G401 (cell line): Measurements from ENCODE around the gene FAM186B. TPM values are rescaled to one million over a fixed set of nuclear protein-coding genes. Genes with fewer than 3 reads are reported as not detected.

ENCODE experiments used
- DNase-seq: peaks from one replicate; pipeline ENCODE4 v3.0.0-alpha.2; 2015; ENCODE audit warnings: low spot score
- in situ Hi-C: cut with HindIII; loops from 2 replicates; pipeline ENCODE4 v1.10.0; 2016; ENCODE audit warnings: low sequenced_read_pairs, mixed read lengths
- total RNA-seq: library from RNA; depleted of rRNA; stranded (reverse); fragments of >200 nt; shearing (Covaris generic); gene quantifications from 2 replicates; pipeline ENCODE4 v1.2.3, GENCODE V29; 2014

FAM186B gene
- total RNA-seq, 1 experiment from 2014 or later, result not detected

DNA sequence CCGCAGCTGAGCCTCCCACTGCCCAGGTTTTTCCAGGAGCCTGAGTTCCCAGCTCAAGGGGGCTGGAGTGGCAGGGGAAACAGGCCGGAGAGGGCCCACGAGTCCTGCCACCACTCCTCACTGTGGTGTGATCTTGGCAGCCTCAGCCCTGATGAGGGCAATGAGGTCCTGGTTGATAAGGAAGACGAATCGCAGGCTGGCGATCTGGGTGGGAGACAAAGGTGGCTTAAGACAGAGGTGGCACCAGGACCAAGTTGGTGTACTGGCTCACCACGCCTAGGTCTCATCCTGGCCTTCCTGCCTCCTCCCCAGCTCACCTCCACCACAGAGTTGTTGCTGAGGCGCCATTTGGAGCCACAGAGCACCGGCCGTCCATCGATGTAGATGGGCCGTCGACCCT lies 46.9 kb downstream of the FAM186B start:
- no peak for DNase-seq
- in situ Hi-C loops, result no loop called here

DNA sequence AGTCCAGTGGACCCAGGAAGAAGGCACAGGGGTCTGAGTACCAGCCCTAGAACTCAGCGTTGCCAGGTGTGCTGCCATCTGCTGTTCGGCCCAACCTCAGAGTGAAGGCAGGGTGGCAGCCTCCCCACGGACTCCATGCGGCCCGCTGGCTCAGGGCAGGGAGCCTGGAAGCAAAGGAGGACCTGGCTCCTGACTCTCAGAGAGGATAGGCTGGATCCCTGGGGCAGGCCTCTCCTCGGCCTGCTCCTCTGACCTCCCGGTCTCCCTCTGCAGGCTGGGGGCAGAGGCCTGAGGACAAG lies 47.6 kb downstream of the FAM186B start:
- in situ Hi-C loops, result no loop called here
- DNase-seq, result no peak

DNA sequence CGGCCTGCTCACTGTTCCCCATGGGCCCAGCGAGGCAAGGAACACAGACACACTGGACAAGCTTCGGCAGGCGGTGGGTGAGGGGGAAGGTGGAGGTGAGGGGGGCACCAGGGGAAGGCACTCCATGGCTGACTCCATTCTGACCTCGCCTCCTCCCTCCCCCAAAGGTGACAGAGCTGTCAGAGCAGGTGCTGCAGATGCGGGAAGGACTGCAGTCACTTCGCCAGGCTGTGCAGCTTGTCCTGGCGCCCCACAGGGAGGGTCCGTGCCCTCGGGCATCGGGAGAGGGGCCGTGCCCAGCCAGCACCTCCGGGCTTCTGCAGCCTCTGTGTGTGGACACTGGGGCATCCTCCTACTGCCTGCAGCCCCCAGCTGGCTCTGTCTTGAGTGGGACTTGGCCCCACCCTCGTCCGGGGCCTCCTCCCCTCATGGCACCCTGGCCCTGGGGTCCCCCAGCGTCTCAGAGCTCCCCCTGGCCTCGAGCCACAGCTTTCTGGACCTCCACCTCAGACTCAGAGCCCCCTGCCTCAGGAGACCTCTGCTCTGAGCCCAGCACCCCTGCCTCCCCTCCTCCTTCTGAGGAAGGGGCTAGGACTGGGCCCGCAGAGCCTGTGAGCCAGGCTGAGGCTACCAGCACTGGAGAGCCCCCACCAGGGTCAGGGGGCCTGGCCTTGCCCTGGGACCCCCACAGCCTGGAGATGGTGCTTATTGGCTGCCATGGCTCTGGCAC lies 48.1 kb downstream of the FAM186B start:
- in situ Hi-C loops, result no loop called here
- no peak for DNase-seq

DNA sequence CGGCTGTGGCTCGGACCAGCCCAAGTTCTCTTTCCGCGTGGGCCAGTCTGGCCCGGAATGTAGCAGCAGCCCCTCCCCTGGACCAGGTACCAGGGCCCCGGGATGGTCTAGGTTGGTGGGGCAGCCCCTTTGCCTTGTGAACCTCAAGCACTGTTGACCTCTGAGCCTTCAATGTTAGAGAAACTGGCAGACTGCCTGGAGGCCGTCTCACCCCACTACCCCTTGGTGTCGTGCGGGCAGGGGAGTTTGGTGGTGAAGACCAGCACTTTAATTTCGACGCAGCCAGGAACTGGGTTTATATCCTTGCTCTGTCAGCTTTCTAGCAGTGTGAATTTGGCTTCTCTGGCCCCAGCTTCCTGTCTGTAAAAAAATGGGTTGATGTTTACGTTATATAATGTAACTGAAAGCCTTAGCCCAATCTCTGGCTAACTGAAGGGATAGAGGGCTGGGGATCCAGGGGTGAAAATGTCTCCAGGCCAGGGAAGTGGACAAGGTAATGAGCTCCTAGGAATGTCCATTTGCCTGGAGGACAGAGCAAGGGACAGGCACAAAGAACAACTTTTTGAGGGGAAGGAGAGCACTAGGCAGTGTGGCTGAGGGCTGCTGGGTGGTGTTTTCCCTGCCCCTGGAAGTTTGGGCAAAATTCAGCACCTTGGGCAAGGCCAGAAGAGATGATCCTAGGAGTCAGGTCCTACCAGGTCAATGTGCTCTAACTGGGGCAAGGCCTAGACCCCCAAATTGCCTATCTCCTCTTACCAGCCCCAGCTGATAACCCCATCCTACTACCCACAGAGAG lies 48.9 kb downstream of the FAM186B start:
- no peak for DNase-seq

DNA sequence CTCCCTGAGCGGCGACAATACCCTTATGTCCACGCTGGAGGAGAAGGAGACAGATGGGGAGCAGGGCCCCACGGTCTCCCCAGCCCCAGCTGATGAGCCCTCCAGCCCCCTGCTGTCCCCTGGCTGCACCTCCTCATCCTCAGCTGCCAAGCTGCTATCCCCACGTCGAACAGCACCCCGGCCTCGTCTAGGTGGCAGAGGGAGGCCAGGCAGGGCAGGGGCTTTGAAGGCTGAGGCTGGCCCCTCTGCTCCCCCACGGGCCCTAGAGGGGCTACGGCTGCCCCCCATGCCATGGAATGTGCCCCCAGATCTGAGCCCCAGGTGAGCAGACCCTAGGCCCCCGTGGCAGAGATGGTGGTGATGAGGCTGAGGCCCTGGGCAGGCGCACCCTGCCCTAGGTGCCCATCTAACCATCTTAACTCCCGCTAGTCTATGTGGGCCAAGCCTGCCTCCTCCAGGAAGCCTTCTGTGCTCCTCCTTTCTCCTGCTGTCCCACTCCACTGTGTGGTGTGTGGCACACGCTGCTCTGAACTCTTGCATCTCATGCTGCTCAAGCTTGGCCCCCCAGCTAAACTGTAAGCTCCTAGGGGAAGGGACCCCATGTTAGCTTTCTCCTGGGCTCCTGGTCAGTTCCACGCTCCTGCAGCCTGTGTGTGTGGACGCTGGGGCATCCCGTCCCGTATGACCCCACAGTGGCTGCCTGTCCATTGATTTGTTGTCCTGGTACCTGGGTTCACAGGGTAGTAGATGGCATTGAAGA lies 49.6 kb downstream of the FAM186B start:
- in situ Hi-C loops, result no loop called here
- DNase-seq, result no peak

More for the DNA sequence above, 48.9 kb downstream of the FAM186B start:
- in situ Hi-C loops, result no loop called here

DNA sequence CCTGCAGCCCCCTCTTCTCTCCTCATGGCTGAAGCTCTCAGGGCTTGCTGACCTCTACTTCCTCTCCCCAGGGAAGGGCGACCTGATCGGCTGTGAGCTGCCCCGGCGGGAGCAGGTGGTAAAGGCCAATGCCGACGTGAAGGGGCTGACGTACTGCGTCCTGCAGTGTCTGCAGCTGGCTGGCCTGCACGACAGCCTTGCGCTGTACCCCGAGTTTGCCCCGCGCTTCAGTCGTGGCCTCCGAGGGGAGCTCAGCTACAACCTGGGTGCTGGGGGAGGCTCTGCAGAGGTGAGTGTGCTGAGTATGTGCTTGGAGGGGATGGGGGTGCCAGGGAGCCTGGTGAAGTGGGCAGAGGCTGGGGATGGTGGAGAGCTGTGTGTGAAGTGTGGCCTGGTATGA lies 51.2 kb downstream of the FAM186B start:
- DNase-seq, result no peak
- in situ Hi-C loops, result no loop called here

DNA sequence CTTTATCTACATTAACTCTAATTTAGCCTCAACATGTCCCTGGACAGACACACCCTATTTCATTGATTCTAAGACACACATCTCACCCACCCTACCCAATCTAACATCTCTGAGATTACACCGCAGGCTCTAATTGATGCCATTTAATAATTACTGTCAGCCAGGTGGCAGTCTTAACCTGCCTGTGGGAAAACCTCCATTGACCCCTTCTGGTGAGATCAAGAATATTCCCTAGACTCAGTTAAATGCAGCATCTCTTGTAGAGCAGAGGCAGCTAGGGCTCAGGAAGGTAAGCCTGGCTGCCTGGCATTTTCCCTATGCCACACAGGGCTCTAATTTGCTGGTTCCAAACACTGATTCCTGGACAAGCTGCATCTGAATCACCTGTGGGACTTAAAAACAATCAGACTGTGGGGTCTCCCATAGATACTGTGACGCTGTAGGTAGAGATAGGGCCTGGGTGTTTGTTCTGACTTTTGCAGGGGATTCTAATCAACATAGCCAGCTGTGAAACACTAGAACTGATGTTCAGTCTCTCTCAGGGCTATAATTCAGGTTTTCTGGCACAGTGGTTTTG lies 51.8 kb downstream of the FAM186B start:
- peak; percentile 62 for DNase-seq
- in situ Hi-C loops, result no loop called here

DNA sequence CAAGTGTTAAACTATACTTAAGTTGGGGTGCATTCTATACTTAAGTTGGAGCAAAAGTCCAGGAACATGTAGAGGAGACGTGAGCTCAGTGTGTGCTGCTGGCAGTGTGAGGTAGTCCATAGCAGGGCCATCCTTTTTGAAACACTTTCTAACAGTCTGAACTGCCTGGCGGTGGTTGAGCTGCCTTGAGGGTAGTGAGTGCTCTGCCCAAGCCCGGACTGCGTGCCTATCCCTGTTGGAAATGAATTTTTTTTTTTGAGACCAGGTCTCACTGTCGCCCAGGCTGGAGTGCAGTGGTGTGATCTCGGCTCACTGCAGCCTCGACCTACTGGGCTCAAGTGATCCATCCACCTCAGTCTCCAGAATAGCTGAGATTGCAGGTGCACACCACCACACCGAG lies 52.5 kb downstream of the FAM186B start:
- in situ Hi-C loops, result no loop called here

DNA sequence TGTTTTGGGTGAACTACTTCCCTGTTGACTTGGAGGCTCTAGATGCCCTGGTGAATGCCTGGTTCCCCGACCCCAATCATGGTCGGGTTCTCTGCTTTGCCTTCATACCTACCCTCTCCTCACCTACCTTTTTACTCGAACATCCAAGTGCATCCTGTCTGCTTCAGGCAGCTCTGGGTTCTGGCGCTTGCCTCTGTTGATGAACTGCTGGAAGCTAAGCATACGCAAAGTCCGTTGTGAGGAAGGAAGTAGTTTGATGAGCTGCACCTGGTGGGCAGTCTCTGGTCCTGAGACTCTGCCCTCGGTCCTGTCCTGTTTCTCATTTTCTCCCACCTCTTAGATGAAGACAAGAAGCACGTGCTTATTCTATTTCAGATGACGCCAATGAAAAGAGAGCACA lies 53.0 kb downstream of the FAM186B start:
- no peak for DNase-seq
- in situ Hi-C loops, result no loop called here

More for the DNA sequence above, 52.5 kb downstream of the FAM186B start:
- no peak for DNase-seq

DNA sequence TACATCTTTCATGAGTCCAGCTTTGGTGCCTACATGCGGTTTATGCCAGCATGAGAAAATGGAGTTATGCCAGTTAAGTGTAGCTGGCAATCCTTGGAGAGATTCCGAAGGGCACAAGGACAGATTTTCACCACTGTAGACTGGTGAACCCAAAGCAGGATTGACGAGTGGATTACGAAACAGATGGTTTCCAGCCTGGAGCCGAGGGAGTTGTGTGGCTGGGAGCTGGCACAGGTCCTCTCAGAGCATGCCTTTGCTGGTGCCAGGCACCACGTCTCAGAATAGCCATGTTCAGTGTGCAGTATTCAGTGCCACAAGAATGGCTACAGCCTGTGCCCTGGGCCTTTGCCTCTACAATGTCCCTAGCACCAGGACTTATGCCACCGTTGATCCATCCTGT lies 53.4 kb downstream of the FAM186B start:
- peak; percentile 81 for DNase-seq
- in situ Hi-C loops, result no loop called here

DNA sequence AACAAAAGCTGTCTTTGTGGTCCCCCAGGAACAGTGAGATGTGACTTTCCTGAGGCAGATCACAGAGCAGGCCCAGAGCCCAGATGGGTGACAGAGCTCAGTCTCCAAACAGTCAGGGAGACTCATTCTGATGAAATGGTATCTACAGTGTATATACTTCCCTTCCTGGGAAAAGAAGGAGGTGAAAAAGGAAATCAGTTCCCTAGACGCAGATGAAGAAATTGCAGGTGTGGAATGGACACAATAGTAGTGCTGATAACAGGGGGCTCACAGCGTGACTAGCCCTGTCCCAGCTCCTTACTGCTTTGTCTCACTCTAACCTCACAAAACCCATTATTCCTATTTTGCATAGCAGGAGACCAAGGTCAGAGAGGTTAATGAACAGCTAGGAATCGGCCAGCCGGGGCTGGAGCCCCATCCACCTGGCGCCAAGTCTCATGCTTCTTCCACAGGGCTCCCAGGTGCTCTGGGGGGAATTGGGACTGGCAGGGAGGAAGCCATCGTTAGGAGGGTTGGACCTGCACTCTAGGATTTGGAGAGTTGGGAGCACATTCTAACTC lies 54.7 kb downstream of the FAM186B start:
- DNase-seq, result no peak
- in situ Hi-C loops, result no loop called here

DNA sequence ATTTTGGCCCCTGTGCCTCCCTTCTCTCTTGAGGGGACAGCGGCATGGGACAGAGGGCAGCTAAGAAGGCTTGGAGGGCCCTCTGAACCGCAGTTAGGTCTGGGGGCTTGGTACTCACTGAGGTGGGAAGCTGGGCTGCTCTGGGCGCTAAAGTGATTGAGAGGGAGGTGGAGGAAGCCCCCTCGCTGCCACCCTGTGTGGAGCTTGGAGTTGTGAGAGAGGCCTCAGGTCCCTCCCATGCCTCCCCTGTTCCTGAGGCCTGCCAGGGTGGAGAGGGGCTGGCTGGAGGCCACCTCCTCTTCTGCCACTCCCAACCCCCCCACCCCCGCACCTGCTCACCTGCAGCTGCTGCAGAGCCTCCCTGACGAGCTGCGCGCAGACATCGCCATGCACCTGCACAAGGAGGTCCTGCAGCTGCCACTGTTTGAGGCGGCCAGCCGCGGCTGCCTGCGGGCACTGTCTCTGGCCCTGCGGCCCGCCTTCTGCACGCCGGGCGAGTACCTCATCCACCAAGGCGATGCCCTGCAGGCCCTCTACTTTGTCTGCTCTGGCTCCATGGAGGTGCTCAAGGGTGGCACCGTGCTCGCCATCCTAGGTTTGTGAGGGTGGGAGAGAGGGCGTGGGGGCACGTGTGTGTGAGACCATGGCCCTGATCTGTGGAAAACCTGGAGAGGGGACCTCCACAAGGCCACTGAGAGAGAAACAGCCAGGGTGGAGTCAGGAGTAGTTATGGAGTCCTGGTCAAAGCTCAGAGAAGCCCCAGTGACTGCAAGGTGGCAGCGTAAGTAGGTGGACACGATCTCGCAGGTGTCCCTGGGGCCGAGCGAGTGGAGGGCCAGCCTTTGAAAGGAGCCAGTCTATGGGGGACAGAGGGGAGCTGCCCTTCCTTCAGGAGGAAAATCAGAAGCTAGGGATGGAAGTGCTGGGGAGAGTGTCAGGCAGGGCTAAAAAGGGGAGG lies 55.4 kb downstream of the FAM186B start:
- in situ Hi-C loops, result no loop called here
- no peak for DNase-seq

DNA sequence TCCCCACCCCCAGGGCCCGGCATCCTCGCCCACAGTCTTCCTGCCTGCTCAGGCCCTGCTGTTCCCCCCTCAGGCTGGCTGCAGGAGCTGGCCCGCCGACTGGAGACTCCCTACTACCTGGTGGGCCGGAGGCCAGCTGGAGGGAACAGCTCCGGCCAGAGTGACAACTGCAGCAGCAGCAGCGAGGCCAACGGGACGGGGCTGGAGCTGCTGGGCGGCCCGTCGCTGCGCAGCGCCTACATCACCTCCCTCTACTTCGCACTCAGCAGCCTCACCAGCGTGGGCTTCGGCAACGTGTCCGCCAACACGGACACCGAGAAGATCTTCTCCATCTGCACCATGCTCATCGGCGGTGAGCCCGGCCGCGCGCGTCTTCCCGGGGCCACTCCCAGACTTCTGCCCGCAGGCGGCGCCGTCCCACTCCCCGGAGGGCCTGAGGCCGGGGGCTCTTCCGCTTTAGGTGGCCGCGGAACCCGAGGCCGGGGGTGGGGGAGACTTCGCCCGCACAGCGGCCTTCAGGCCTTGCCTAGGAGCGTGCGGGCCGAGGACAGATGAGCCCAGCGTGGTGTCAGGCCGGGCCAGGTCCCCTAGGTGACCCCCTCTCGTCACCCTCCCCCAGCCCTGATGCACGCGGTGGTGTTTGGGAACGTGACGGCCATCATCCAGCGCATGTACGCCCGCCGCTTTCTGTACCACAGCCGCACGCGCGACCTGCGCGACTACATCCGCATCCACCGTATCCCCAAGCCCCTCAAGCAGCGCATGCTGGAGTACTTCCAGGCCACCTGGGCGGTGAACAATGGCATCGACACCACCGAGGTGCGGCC lies 56.4 kb downstream of the FAM186B start:
- no peak for DNase-seq
- in situ Hi-C loops, result no loop called here

DNA sequence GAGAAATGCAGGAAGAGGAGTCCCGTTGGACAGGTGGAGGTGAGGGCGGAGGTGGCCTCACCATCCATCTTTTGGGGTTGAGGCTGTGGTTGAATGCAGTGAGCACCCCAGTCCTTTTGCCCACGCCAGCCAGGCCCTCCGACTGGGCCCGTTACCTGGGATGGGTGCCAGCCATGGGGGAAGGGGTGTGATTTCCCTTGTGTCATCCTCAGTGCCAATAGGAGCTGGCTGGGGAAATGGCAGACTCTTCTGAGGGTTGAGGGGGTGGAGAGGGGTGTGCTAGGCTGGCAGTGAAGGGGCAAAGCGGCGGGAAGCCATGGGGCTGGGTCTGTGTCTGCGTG lies 57.0 kb downstream of the FAM186B start:
- no peak for DNase-seq
- in situ Hi-C loops, result no loop called here

DNA sequence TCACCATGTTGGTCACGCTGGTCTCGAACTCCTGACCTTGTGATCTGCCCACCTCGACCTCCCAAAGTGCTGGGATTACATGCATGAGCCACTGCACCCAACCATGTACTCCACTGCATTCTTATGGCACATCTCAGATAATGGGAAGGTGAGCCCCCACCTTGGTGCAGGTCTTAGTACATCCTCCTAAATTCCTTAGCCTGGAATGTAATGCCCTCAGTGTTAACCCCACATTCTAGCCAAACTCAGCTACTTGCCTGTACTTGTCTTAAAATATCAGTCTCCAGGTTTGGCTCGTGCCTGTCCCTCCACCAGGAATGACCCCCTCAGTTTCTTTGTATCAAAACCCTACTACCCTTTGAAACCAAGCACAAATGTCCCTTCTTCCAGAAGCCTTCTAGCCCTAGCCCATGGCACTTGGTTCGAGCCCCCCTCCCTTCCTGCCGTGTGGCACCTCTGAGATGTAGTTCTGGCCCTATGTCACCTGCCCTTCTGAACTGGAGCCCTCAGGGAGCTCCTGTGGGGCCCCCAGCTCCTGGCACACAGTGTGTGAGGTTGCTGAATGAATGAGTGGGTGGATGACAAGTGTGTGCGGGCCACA lies 58.2 kb downstream of the FAM186B start:
- DNase-seq, result no peak
- in situ Hi-C loops, result no loop called here

DNA sequence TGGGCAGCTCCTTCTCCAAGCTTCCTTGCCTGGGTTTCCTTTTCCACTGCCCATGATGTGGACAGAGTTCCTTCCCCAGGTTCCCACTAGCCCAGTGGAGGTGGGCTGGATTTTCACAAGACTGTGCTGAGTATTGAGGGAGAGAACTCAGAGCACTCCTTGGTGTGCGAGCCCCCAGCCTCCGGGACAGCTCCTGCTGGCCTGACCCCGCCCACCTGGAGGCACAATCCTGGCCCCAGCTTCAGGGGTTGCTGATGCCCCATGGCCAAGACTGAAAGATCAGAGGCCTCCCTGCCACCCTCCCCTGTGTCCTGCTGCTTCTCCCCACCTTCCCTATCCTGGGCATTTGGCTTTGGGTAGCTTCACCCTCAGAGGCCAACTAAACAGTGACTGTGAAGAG lies 59.0 kb downstream of the FAM186B start:
- in situ Hi-C loops, result no loop called here
- DNase-seq, result no peak

DNA sequence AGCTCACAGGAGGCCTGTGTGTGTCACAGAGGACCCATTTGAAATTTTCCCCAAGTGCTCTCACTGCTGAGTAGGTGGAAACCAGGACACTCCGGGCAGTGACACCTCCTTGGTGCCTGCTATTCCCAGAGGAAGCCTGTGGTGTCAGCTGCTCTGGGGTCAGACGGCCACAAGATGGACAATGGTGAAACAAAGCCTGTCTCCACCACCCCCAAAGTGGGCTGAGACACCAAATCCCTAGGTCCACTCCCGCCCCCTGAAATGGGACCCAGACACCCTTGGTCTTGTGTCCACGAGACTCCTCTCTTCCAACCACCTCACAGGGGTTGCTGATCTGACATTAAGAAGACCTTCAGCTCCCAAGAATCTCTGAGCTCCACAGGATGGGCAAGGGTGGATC lies 59.6 kb downstream of the FAM186B start:
- in situ Hi-C loops, result no loop called here
- DNase-seq, result no peak
